ENCODE data around the gene KCNK5.

The KCNK5 gene

GRCh38 chr6:39217177-39217864, 12.0 kb downstream of the KCNK5 start:
- DNase-seq (ENCODE audit: low read depth in 1 of 2, low spot score in 1 of 2): no peak

- no peak for DNase-seq (ENCODE audit: low read depth in 1 of 2, low spot score in 1 of 2)
Observed at GRCh38 chr6:39215640-39216158, 13.6 kb downstream of the KCNK5 start.

GRCh38 chr6:39214846-39215639, 14.2 kb downstream of the KCNK5 start:
- DNase-seq (ENCODE audit: low read depth in 1 of 2, low spot score in 1 of 2): no peak

- DNase-seq (ENCODE audit: low read depth in 1 of 2, low spot score in 1 of 2): no peak
Observed at GRCh38 chr6:39214120-39214813, 15.0 kb downstream of the KCNK5 start.

GRCh38 chr6:39213195-39213920, 15.9 kb downstream of the KCNK5 start:
- no peak for DNase-seq (ENCODE audit: low read depth in 1 of 2, low spot score in 1 of 2)

GRCh38 chr6:39211183-39211582, 18.1 kb downstream of the KCNK5 start:
- no peak for DNase-seq (ENCODE audit: low read depth in 1 of 2, low spot score in 1 of 2)

GRCh38 chr6:39210450-39210849, 18.8 kb downstream of the KCNK5 start:
- no peak for DNase-seq (ENCODE audit: low read depth in 1 of 2, low spot score in 1 of 2)

GRCh38 chr6:39209911-39210310, 19.4 kb downstream of the KCNK5 start:
- no peak for DNase-seq (ENCODE audit: low read depth in 1 of 2, low spot score in 1 of 2)

GRCh38 chr6:39209360-39209811, 19.9 kb downstream of the KCNK5 start:
- no peak for DNase-seq (ENCODE audit: low read depth in 1 of 2, low spot score in 1 of 2)

GRCh38 chr6:39208223-39208739, 21.0 kb downstream of the KCNK5 start:
- DNase-seq (ENCODE audit: low read depth in 1 of 2, low spot score in 1 of 2): no peak

GRCh38 chr6:39207416-39208222, 21.7 kb downstream of the KCNK5 start:
- no peak for DNase-seq (ENCODE audit: low read depth in 1 of 2, low spot score in 1 of 2)

GRCh38 chr6:39206250-39206721, 23.0 kb downstream of the KCNK5 start:
- no peak for DNase-seq (ENCODE audit: low read depth in 1 of 2, low spot score in 1 of 2)

- no peak for DNase-seq (ENCODE audit: low read depth in 1 of 2, low spot score in 1 of 2)
Observed at GRCh38 chr6:39204646-39205244, 24.5 kb downstream of the KCNK5 start.

- no peak for DNase-seq (ENCODE audit: low read depth in 1 of 2, low spot score in 1 of 2)
Observed at GRCh38 chr6:39204160-39204495, 25.1 kb downstream of the KCNK5 start.

- no peak for DNase-seq (ENCODE audit: low read depth in 1 of 2, low spot score in 1 of 2)
Observed at GRCh38 chr6:39203436-39204159, 25.7 kb downstream of the KCNK5 start.

- no peak for DNase-seq (ENCODE audit: low read depth in 1 of 2, low spot score in 1 of 2)
Observed at GRCh38 chr6:39202166-39202565, 27.1 kb downstream of the KCNK5 start.

- no peak for DNase-seq (ENCODE audit: low read depth in 1 of 2, low spot score in 1 of 2)
Observed at GRCh38 chr6:39200498-39201020, 28.7 kb downstream of the KCNK5 start.

GRCh38 chr6:39199976-39200375, 29.3 kb downstream of the KCNK5 start:
- no peak for DNase-seq (ENCODE audit: low read depth in 1 of 2, low spot score in 1 of 2)
